ENCODE data around the gene UBE4B.
"Not testable (repeated sequence)": the region's sequence is repeated elsewhere in the genome, so short reads cannot be mapped to it uniquely, and the experiment has no call there.

The UBE4B gene

DNA sequence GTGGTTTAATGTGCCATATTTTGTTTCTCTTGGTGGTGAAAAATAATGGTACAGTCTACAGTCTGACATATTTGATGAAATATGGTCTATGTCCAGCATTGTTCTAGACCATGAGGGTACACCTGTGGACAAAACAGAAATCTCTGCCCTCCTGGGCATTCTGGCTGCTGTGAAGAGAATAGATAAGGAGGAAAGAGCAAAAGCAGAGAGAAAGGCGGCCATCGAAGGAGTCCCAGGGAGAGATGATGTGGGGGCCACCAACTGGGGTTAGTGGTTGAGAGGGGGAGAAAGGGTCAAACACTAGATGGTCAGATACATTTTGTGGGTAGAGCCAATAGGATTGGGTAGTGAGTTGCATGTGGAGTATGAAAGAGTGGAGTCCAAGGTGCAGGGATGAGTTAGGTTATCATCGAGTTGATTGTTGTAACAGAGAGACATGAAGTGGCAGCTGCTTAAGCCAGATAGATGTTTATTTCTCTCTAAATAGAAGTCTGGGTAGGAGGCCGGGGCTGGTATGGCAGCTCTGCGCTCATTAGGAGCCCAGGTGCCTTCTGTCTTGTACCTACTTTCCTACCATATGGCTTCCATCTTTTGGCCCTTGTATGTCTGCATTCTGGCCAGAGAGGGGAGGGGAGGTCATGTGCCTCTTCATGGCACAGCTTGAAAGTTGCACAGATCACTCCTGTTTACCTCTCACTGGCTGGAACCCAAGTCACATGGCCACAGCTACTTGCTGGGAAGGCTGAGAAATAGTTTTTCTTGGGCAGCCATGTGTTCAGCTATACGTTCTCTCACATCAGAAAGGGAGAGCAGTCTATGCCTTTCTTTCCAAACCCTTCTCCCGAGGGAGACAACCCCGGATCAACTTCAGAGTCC is 13.0 kb downstream of the UBE4B start:
- no peak for DNase-seq

DNA sequence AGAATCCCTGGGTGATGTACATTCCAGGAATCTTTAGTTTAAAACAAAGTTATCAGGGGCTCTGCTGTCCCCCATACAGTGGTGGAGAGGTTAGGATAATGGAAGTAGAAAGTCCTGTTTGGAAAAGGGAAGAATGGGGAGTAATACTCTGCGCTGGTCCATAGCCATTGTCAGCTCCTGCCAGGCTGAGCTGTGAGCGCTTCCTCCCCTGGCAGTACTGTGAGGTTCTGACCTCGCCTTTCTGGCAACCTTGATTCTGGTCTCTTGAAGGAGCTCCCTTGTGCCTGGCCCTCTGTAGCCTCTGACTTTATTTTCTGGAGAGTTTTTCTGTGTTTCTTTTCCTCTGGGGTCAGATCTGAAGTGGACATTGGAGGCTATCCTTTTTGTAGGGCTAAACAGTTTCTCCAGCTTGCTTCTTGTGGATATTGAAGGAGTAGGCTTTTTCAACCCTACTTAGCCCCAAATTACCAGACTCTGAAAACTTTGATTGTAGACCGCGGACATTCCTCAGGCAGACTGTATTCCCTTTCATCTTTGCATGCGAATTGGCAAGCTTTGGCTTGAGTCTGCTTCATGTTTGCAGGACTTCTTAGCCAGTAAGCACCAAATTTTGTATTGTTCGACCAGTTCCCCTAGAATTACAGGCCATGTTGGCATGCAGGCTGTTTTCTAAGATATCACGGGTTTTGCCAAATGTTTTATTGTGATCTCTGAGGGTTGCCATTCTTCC is 13.8 kb downstream of the UBE4B start:
- no peak for DNase-seq

DNA sequence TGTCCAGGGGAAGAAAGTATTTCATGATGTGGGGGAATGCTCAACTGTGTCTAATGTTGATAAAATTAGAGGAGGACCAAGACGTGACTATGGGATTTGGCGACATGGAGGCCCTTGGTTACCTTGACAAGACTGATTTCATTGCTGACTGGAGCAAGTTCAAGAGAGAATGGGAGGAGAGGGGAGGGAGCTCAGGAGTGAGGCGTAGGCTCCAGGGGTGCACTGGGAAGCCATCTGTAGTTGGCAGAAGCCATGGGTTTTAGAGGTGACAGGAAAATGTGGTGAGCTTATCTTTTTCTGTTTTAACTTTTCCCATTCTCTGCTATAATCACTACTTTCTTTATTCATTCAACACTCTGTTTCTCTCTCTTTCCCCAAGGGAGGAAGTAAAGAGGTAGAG is 15.8 kb downstream of the UBE4B start:
- DNase-seq, result no peak

- DNase-seq, result no peak
Observed at GRCh38 chr1:10050611-10051010, 17.9 kb downstream of the UBE4B start.

DNA sequence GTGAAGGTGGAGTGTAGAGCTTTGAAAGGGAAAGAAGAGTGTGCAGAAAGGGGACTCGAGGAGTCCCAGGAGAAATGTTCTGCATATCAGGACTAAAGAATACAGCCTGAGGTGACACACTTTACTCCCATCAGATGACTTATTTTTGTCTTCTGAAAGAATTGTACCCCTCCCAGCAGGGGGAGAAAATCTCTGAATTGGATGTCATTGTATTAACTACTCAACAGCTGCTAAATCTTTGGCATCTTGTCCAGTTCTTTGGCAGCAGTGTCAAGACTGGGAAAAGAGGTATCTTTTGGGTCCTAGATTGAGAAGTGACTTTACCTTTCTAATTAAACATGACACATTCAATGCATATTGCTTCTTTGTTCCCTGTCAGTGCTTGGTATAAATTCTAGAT is 18.9 kb downstream of the UBE4B start:
- no peak for DNase-seq

DNA sequence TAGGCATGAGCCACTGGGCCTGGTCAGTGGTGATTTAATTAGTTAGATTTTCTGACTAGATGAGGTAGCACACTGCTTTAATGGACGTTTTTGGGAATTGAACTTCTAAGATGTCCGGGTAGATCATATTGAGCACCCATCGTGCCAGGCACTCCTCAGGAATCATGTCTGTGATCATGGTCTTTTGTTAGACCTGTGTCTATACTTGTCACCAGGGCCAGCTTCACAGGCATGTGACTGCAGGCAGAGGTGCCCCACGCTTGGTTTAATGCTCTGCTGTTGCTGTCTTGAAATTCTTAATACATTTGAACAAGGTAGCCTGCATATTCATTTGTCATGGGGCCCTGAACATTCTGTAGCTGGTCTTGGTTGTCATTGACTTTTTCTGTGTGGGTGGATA is 19.6 kb downstream of the UBE4B start:
- no peak for DNase-seq

DNA sequence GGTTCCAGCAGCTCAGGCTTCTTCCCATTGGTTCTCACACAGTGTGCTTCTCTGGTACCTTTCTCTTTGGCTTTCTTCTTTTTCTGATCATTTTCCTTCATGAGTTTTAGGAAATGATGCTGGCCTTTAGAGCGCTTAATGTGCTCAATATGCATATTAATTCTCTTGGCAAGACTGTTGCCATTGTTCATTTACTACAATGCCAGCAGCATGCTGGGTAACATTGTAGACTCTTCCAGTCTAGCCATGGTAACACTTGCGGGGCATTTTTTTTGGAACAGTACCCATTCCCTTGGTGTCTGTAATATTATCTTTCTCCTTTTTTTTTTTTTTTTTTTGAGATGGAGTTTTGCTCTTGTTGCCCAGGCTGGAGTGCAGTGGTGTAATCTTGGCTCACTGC is 21.7 kb downstream of the UBE4B start:
- no peak for DNase-seq

- DNase-seq, result no peak
Observed at GRCh38 chr1:10056599-10056987, 23.8 kb downstream of the UBE4B start.

GRCh38 chr1:10057343-10057742 is 24.6 kb downstream of the UBE4B start:
- no peak for DNase-seq

DNA sequence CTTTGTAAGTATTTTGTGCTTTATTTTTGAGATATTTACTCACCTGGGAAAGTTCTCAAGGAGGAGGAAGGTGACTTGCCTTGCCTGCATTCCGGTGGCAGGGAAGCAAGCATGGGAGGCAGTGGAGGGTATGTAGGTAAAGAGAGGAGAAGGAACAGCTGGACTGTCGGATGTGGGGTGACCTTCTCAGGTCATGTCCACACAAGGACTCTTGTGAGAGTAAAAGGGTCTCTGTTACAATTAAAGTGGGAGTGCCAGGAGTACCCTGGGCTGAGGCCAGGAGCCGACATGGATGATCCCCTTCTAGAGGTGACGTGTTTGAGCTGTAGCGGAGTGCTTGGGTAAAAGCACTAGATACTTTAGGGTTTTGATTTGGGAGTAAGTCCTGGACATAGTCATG is 25.0 kb downstream of the UBE4B start:
- DNase-seq, result no peak

- DNase-seq, result no peak
Observed at GRCh38 chr1:10059342-10059718, 26.6 kb downstream of the UBE4B start.

DNA sequence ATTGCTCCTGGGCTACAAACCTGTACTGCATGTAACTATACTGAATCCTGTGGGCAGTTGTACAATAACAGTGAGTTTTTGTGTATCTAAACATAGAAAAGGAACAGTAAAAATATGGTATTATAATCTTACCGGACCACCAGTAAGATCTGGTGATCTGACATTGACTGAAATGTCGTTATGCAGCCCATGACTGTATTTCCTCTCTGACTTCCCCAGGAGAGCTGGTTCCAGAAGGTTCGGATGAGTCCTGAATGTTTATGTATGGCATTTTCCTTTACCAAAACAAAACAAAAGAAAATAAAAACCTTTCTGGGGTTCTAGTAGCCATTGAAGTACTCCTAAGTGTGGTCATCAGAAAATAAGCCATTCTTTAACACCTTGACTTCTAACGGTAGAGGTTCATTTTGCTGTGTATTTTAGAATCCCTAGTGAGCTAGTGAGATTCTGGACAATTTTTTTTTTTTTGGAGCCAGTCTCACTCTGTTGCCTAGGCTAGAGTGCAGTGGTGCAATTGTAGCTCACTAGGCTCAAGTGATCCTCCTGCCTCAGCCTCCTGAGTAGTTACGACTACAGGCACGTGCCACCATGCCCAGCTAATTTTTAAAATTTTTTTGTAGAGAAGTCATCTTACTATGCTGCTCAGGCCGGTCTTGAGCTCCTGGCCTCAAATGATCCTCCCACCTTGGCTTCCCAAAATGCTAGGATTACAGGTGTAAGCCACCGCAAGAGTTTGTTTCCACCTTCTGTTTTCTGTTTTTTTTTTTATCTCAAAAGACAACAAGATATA is 27.7 kb downstream of the UBE4B start:
- DNase-seq, result no peak

- DNase-seq, result no peak
Observed at GRCh38 chr1:10061276-10061675, 28.5 kb downstream of the UBE4B start.

DNA sequence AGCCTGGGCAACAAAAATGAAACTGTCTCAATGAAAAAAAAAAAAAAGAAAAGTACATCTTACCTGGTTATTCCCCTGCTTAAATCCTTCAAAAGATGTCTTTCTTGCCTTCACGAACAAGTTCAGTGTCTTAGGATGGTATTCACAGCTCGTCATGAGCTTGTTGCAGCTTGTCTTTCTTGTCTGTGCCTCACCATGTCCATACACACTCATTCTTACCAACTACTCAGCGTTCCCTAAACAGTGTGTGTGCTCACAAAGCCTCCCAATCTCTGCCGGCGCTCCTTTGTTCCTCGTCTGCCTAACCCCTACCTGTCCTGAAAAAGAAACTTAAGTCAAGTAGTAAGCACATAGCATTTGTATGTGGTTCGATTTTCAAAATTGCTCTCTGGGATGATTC is 31.1 kb downstream of the UBE4B start:
- DNase-seq, result no peak

- DNase-seq, result no peak
Observed at GRCh38 chr1:10064416-10065343, 31.9 kb downstream of the UBE4B start.

DNA sequence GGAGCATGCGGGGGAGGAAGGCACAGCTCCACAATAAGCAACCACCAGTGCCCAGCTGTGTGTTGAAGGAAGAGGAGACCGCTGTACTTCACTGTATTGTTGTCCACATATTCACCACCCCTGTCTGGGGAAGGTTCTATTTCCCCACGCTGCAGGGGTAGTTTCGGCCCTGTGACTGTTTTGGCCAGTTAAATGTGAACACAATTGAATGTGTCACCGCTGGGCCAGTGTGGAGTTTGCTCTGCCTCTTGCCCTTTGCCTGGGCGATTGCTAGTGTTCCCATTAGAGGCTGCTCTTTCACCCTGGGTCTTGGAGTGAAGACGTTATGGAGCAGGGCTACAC is 32.6 kb downstream of the UBE4B start:
- DNase-seq, result no peak

GRCh38 chr1:10065760-10066159 is 33.0 kb downstream of the UBE4B start:
- DNase-seq, result no peak

DNA sequence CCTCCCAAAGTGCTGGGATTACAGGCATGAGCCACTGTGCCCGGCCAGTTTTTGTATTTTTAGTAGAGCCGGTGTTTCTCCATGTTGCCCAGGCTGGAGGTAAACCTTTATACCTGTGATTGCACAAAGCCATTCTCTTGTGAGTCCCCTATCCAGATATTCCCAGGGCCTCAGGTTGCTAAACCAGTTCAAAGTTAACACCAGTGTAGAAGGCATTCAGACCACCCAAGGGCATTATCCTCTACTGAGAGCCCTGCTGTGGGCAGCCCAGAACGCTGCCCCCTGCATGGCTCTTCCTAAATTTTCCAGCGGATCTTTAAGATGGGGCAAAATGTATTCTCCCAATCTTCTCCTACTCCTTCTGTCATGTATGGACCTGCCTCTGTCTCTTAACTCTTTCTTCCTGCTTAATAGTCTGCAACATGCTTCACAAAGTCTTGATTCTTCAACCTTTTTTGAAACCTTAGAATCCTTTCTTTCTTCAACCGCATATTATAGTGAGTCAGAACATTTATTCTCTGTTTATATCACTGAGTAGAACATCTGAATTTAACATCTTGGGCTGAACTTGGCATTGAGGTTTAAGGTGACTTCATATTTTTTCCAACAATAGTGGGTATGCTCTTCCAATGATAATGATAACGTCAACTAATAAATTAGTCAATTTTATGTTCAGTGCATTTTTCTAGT is 36.0 kb downstream of the UBE4B start:
- DNase-seq, result no peak

- DNase-seq, result no peak
Observed at GRCh38 chr1:10070206-10070605, 37.4 kb downstream of the UBE4B start.

DNA sequence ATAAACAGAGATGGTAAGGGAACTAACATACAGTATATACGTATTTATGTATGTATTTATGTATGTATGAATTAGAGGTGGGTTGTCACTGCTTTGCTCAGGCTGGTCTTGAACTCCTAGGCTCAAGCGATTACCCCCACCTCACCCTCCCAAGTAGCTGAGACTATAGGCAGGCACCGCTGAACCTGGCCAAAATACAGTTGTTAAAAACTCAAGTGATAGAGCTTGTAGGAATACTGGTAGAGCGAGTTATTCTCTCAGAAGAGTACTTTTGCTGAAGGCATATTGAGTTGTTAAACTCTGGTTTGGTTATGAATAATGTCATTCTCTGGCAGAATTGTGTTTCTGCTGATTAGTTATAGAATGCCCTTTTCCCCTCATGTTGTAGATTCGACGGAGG is 38.9 kb downstream of the UBE4B start:
- DNase-seq, result no peak

- not testable (repeated sequence) for DNase-seq
Observed at GRCh38 chr1:10073371-10073770, 40.6 kb downstream of the UBE4B start.

Measured in NCI-H2081 treated with DMSO at 0.1 percent for 48 hours (cell line).